CD4-positive, CD25-positive, alpha-beta regulatory T cell (primary cell): ENCODE data around the gene UBE3C. TPM values are rescaled to one million over a fixed set of nuclear protein-coding genes. Genes with fewer than 3 reads are reported as not detected.
A peak's percentile ranks its signal among the peaks of the same experiment; 100 is the strongest.

Experiments
- ATAC-seq, 2 donors: fragments of 150-1000 bp; cut with Tn5 transposase; one replicate each; pipeline ENCODE4 v1.10.0; 2021; ENCODE audit warnings: low read depth in 2 of 2, moderate number of reproducible peaks in 2 of 2, moderate library complexity in 1 of 2
- DNase-seq, 3 donors: peaks; one replicate each; pipeline versions ENCODE4 v3.0.0 to v3.0.0-alpha.2; 2012 to 2022; ENCODE audit warnings: mixed read lengths in 1 of 3
- H3K27ac ChIP-seq: one replicate; pipeline ENCODE4 v1.7.0; 2013; ENCODE audit warnings: mild to moderate bottlenecking, low read length; ENCODE audit not compliant: insufficient read depth, poor library complexity, severe bottlenecking
- H3K27me3 ChIP-seq: one replicate; pipeline ENCODE4 v1.7.0; 2013; ENCODE audit warnings: low read length; ENCODE audit not compliant: control insufficient read depth, insufficient read depth
- H3K36me3 ChIP-seq: one replicate; pipeline ENCODE4 v1.7.0; 2013; ENCODE audit warnings: mild to moderate bottlenecking, low read length, moderate library complexity; ENCODE audit not compliant: control insufficient read depth, insufficient read depth
- H3K4me1 ChIP-seq: 2 replicates; pipeline ENCODE4 v1.7.0; 2013; ENCODE audit warnings: mild to moderate bottlenecking, low read length; ENCODE audit not compliant: insufficient read depth, control insufficient read depth, poor library complexity, severe bottlenecking
- H3K4me3 ChIP-seq: one replicate; pipeline ENCODE4 v1.7.0; 2013; ENCODE audit warnings: low read depth, mild to moderate bottlenecking, low read length, moderate library complexity
- H3K9me3 ChIP-seq, 2 experiments: 1 replicate in 1 of 2; 2 replicates in 1 of 2; pipeline ENCODE4 v1.7.0; 2013; ENCODE audit warnings: low read length in 2 of 2, mild to moderate bottlenecking in 1 of 2, moderate library complexity in 1 of 2; ENCODE audit not compliant: control insufficient read depth in 2 of 2
- H3K27ac Mint-ChIP-seq, 3 donors: one replicate each; pipeline ENCODE4 v1.8.0; 2020 to 2022; ENCODE audit warnings: mild to moderate bottlenecking in 3 of 3, mixed read lengths in 3 of 3, moderate library complexity in 2 of 3
- H3K27me3 Mint-ChIP-seq: one replicate; pipeline ENCODE4 v1.8.0; 2022; ENCODE audit warnings: mild to moderate bottlenecking, mixed read lengths
- H3K36me3 Mint-ChIP-seq: one replicate; pipeline ENCODE4 v1.8.0; 2020; ENCODE audit warnings: mixed read lengths
- H3K4me1 Mint-ChIP-seq, 4 donors: one replicate each; pipeline ENCODE4 v1.8.0; 2020 to 2022; ENCODE audit warnings: mixed read lengths in 4 of 4, mild to moderate bottlenecking in 1 of 4
- H3K4me3 Mint-ChIP-seq, 4 donors: one replicate each; pipeline ENCODE4 v1.8.0; 2020 to 2022; ENCODE audit warnings: mild to moderate bottlenecking in 4 of 4, mixed read lengths in 4 of 4, moderate library complexity in 3 of 4
- H3K9me3 Mint-ChIP-seq, 7 donors: one replicate each; pipeline ENCODE4 v1.8.0; 2020 to 2022; ENCODE audit warnings: mixed read lengths in 7 of 7, mild to moderate bottlenecking in 3 of 7, moderate library complexity in 2 of 7
- polyA plus RNA-seq, 4 donors: library from polyadenylated mRNA; unstranded; fragments of 300-500 nt; fragmentation: Illumina TruSeq; gene quantifications; one replicate each; pipeline ENCODE4 v1.2.3, GENCODE V29; 2021
- total RNA-seq: library from RNA; stranded (reverse); gene quantifications from one replicate; pipeline ENCODE4 v1.2.3, GENCODE V29; 2022

Gene UBE3C
- total and polyA plus RNA-seq, 5 donors from 2014 or later: 25.2 to 60.3 (median 29.3) TPM

DNA sequence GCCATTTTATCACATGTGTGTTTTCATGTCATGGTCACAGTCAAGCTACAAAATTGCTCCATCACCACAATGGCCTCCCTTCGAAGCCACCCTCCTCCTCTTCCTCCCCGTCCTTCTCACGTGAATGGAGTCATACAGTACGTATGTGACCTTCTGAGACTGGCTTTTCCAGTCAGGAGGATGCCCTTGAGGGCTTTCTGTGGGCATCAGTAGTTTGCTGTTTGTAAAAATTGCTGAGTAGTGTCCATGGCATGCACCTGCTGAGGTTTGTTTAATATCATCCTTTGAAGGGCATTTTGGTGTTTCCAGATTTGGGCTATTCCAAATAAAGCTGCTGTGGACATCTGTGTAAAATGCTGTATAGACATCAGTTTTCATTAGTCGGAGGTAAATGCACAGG is 5.9 kb upstream of the UBE3C start:
- Mint-ChIP-seq H3K4me3 (no peak overlapping the region), H3K27ac (no peak overlapping the region), H3K36me3 (no peaks in the 10 kb centered on the region), H3K4me1 (peaks cover 0 to 7% (median 1%) of the 10 kb centered on the region in 4 donors), H3K27me3 (peaks cover 12% of the 10 kb centered on the region), H3K9me3 (no peaks in the 10 kb centered on the region)
- no peak for DNase-seq
- no peaks in the 10 kb centered on the region for H3K9me3 ChIP-seq
- no peak overlapping the region for H3K27ac ChIP-seq
- H3K27me3 ChIP-seq: peaks cover 3% of the 10 kb centered on the region
- ATAC-seq: no peak
- no peak overlapping the region for H3K4me3 ChIP-seq
- H3K4me1 ChIP-seq: peaks cover 2% of the 10 kb centered on the region
- no peaks in the 10 kb centered on the region for H3K36me3 ChIP-seq

DNA sequence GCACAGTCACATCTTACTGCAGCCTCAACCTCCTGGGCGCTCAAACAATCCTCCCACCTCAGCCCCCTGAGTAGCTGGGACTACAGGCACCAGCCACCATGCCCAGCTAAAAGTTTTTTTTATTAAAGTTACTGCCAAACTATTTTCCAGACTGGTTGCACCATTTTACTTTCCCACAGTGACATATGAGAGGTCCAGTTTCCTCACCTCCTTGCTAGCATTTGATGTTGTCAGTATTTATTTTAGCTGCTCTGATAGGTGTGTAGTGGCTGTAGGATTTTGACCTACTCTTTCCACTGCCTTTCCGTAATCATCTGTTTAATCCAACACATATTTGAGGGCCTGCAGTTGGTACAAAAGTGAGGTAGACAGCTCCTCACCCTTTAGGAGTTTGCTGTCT is 5.4 kb upstream of the UBE3C start:
- Histone ChIP-seq H3K36me3 (no peaks in the 10 kb centered on the region), H3K9me3 (no peaks in the 10 kb centered on the region), H3K4me3 (no peak overlapping the region), H3K4me1 (peaks cover 6% of the 10 kb centered on the region), H3K27ac (no peak overlapping the region), H3K27me3 (peaks cover 3% of the 10 kb centered on the region)
- Mint-ChIP-seq H3K4me3 (no peak overlapping the region), H3K27ac (no peak overlapping the region), H3K36me3 (no peaks in the 10 kb centered on the region), H3K9me3 (no peaks in the 10 kb centered on the region), H3K4me1 (peaks cover 0 to 11% (median 4%) of the 10 kb centered on the region in 4 donors), H3K27me3 (peaks cover 15% of the 10 kb centered on the region)
- DNase-seq (no peak), ATAC-seq (no peak)

DNA sequence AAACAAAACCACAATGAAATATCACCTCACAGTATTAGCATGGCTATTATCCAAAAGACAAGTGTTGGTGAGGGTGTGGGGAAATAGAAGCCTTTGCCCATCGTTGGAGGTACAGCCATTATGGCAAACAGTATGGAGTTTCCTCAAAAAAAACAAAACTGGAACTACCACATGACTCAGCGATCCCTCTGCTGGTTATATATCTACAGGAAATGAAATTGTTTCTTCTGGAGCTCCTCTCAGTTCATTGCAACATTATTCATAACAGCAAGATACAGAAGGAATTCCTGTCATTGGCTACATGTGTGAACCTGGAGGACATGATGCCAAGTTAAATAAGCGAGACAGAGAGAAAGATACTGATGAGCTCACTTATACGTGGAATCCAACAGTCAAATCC is 2.4 kb upstream of the UBE3C start:
- H3K4me3 Mint-ChIP-seq: peak overlapping the region in 3 of 4 donors; percentile 7 to 70 (median 37)
- no peak for DNase-seq
- H3K27ac ChIP-seq: no peak overlapping the region

DNA sequence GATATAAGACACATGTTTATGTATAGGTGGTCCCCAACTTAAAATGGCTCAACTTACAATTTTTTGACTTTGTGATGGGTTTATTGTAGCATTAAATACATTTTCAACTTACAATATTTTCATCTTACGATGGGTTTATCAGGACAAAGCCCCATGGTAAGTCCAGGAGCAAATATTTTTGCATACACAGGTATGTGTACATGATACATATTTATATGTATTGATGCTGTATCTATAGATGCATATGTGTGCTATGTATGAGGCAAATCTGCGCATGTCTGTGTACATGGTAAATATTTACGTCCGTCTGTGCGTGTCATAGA is 664 bp upstream of the UBE3C start:
- Mint-ChIP-seq H3K27me3 (peaks cover 5% of the 10 kb centered on the region), H3K4me1 (peaks cover 23 to 46% (median 30%) of the 10 kb centered on the region in 4 donors), H3K27ac (peak overlapping the region; percentile 92 to 99 (median 97)), H3K36me3 (peaks cover 13% of the 10 kb centered on the region), H3K9me3 (no peaks in the 10 kb centered on the region), H3K4me3 (peak overlapping the region; percentile 87 to 99 (median 91))
- Histone ChIP-seq H3K4me1 (peaks cover 36% of the 10 kb centered on the region), H3K4me3 (peak overlapping the region; percentile 67), H3K36me3 (peaks cover 13% of the 10 kb centered on the region), H3K27ac (peak overlapping the region; percentile 93), H3K27me3 (no peaks in the 10 kb centered on the region), H3K9me3 (no peaks in the 10 kb centered on the region)
- no peak for DNase-seq
- ATAC-seq: no peak

More for the DNA sequence above, 2.4 kb upstream of the UBE3C start:
- no peak for ATAC-seq
- peaks cover 5% of the 10 kb centered on the region for H3K36me3 Mint-ChIP-seq
- peak overlapping the region in 2 of 3 donors; percentile 57 to 60 for H3K27ac Mint-ChIP-seq
- no peak overlapping the region for H3K4me3 ChIP-seq
- H3K27me3 Mint-ChIP-seq: peaks cover 9% of the 10 kb centered on the region
- H3K36me3 ChIP-seq: peaks cover 4% of the 10 kb centered on the region
- no peaks in the 10 kb centered on the region for H3K9me3 Mint-ChIP-seq
- no peaks in the 10 kb centered on the region for H3K9me3 ChIP-seq
- H3K4me1 ChIP-seq: peaks cover 28% of the 10 kb centered on the region
- peaks cover 12 to 30% (median 19%) of the 10 kb centered on the region in 4 donors for H3K4me1 Mint-ChIP-seq
- no peaks in the 10 kb centered on the region for H3K27me3 ChIP-seq

DNA sequence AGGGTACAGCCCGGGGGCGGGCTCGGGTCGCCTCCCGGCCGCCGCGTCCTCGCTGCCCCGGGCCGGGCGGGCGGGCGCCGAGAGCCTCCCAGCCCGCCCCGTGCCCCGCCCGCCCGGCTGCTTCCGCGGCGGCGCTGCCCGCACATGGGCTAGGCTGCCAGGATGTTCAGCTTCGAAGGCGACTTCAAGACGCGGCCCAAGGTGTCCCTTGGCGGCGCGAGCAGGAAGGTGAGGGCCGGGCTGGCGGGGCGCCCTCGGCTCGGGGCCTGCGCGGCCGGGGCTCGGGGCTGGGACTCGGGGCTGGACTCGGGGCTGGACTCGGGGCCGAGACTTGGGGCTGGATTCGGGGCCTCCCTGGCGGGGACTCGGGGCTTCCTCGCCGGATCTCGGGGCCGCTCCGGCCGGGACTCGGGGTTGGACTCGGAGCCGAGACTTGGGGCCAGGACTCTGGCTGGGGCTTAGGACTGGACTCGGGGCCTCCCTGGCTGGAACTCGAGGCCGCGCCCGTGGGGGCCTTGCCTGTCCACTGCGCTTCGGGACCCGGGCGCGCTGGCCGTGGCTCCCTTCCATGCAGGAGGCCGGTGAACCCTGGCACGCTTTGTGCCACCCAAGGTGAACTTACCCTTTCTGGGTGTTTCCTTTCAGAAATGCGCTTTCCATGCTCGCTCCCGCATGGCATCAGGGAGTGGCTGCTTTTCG is 534 bp downstream of the UBE3C start:
- peak overlapping the region; percentile 69 for H3K4me3 ChIP-seq
- H3K9me3 ChIP-seq: no peaks in the 10 kb centered on the region
- DNase-seq (peak in 2 of 3 donors; percentile 68 to 84), ATAC-seq (peak; percentile 64 to 70)
- H3K36me3 ChIP-seq: peaks cover 17% of the 10 kb centered on the region
- peak overlapping the region in 2 of 3 donors; percentile 90 to 93 for H3K27ac Mint-ChIP-seq
- no peaks in the 10 kb centered on the region for H3K27me3 ChIP-seq
- H3K4me1 Mint-ChIP-seq: peaks cover 34 to 58% (median 41%) of the 10 kb centered on the region in 4 donors
- peak overlapping the region; percentile 84 to 87 (median 86) for H3K4me3 Mint-ChIP-seq
- H3K9me3 Mint-ChIP-seq: no peaks in the 10 kb centered on the region
- peaks cover 43% of the 10 kb centered on the region for H3K4me1 ChIP-seq
- peaks cover 20% of the 10 kb centered on the region for H3K36me3 Mint-ChIP-seq
- H3K27ac ChIP-seq: peak overlapping the region; percentile 93
- H3K27me3 Mint-ChIP-seq: peaks cover 5% of the 10 kb centered on the region

DNA sequence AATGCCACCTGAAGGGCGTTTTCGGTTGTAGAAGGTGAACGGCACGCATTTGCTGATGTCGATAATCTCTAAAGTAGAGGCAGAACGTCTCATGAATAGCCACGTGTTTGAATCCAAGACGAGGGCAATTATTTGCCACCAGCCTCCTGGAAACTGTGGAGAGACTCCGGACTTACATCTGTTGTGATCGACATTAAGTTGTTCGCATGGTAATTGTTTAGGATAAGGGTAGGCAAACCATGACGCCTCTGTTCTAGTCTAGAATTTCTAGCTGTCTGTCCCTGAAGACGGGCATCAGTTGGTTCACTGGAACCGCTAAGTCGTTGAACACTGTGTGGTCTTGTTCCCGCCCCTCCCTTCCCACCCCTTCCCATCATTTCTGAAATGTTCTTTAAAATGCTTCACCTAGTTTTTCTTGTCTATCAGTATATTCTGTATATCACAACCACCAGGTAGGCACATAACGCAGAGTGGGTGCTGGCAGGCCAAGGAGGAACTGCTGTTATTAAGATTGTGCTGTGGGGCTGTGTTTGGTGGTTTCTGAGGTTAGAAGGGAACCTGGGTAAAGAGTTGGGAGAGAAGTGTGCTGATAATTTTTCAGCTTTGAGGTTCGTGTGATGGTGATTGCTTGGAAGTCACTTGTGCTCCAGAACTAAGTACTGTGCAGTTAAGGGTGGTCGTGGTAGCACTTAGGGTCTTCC is 1.2 kb downstream of the UBE3C start:
- Histone ChIP-seq H3K4me3 (peak overlapping the region; percentile 69), H3K9me3 (no peaks in the 10 kb centered on the region), H3K27me3 (no peaks in the 10 kb centered on the region), H3K36me3 (peaks cover 17% of the 10 kb centered on the region), H3K27ac (peak overlapping the region; percentile 93), H3K4me1 (peaks cover 43% of the 10 kb centered on the region)
- DNase-seq (peak in 2 of 3 donors; percentile 15 to 53), ATAC-seq (no peak)
- Mint-ChIP-seq H3K9me3 (no peaks in the 10 kb centered on the region), H3K27ac (peak overlapping the region; percentile 80 to 93 (median 90)), H3K36me3 (peaks cover 24% of the 10 kb centered on the region), H3K27me3 (peaks cover 5% of the 10 kb centered on the region), H3K4me3 (peak overlapping the region; percentile 84 to 87 (median 86)), H3K4me1 (peaks cover 35 to 65% (median 46%) of the 10 kb centered on the region in 4 donors)

DNA sequence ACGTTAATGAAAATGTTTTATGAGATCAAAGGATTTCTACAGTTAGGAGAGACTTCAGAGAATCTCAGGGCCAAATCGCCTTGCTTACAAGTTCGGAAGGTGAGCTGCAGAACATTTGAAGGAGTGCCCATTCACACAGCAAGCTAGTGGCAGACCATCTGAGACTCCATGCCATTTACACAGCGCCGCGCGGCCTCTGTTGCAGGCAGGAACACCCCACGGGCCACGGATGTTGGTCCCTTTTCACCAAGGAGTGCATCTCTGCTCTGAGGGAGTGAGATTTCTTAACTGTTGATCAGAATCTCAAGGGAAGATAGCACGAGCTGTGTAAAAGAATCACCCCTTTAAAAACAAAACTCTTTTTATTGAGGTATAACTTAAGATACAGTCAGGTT is 1.8 kb downstream of the UBE3C start:
- Mint-ChIP-seq H3K27ac (peak overlapping the region; percentile 82 to 93 (median 90)), H3K4me3 (peak overlapping the region; percentile 84 to 87 (median 86)), H3K9me3 (no peaks in the 10 kb centered on the region), H3K36me3 (peaks cover 26% of the 10 kb centered on the region), H3K4me1 (peaks cover 39 to 70% (median 47%) of the 10 kb centered on the region in 4 donors), H3K27me3 (peaks cover 5% of the 10 kb centered on the region)
- Histone ChIP-seq H3K4me3 (peak overlapping the region; percentile 69), H3K27ac (peak overlapping the region; percentile 93), H3K9me3 (no peaks in the 10 kb centered on the region), H3K27me3 (no peaks in the 10 kb centered on the region), H3K4me1 (peaks cover 43% of the 10 kb centered on the region), H3K36me3 (peaks cover 19% of the 10 kb centered on the region)
- DNase-seq (no peak), ATAC-seq (no peak)
